Midbrain (tissue), 1 donor: ENCODE measurements around the gene CDH19.

ENCODE experiments used
- DNase-seq: peaks from one replicate; lab custom pipeline; 2025; lab: John Stamatoyannopoulos, UW

Gene CDH19, protein sequence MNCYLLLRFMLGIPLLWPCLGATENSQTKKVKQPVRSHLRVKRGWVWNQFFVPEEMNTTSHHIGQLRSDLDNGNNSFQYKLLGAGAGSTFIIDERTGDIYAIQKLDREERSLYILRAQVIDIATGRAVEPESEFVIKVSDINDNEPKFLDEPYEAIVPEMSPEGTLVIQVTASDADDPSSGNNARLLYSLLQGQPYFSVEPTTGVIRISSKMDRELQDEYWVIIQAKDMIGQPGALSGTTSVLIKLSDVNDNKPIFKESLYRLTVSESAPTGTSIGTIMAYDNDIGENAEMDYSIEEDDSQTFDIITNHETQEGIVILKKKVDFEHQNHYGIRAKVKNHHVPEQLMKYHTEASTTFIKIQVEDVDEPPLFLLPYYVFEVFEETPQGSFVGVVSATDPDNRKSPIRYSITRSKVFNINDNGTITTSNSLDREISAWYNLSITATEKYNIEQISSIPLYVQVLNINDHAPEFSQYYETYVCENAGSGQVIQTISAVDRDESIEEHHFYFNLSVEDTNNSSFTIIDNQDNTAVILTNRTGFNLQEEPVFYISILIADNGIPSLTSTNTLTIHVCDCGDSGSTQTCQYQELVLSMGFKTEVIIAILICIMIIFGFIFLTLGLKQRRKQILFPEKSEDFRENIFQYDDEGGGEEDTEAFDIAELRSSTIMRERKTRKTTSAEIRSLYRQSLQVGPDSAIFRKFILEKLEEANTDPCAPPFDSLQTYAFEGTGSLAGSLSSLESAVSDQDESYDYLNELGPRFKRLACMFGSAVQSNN

DNA sequence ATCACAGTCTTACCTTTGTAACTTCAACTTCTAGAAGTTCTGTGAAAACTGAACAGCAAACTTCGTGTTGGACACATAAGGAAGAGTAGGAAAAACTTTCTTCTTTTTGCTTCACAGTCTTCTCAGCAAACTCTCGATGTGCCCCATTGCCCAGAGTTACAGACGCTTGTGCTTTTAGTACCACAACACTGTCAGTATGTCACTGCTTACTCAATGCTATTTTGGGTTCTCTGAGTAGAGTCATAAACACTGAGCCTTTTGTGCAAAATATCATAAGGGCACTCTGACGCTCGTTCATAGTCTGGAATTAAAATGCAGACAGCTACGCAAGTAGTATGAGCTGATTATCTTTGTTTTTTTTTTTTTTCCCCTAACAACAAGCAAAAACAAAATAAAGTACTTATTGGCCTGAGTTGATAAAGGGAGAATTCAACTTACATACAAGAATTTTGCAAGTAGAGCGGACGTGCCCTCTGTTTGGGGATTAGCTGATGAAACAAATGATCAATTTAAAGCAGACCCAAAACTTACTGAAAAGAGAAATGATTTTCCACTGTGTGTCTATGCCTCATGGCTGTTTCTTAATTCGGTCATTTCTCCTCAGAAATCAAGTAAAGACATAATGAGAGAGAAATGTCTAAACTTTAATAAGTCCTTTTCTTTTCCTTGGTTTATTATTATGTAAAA lies at the start of gene CDH19:
Gene CDH19 (minus strand): TSS at position 150 of the 687 bp plus-strand sequence. CDS start 31,886 bp downstream, outside the sequence.
- DNase-seq = peak; percentile 80

DNA sequence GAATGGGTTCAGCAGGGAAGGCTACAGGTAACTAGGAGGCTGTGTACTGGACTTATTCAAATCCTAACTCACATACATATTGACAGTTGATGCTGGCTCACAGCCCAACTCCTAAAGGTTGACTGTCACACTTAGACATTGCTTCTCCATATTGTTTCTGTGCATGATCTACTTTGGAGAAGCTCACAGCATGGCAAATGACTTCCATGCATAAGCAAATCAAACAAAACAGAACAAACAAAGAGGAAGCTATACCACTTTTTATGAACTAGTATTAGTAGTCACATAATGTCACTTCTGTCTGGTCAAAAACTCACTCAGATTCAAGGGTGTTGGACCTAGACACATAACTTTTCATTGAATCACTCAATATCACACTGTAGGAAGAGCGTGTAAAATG lies 43.8 kb upstream of the CDH19 start:
- no peak for DNase-seq

DNA sequence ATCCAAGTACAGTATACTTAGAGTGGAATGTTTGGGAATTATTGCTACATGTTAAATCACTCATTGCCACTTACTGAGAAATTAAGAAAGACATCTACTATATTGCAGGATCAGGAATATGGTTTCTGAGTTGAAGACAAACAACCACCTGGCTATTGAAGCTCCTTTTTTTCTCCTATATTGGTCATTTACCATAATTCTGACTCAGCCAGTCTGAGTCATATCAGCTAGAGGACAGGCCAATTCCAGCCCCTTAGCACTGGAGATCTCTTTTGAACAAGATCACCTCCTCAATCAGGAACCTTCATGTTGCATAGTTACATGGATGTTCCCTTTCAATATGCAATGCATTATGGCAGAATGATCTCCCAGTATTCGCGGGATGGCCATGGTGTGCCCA lies 42.7 kb upstream of the CDH19 start:
- no peak for DNase-seq

DNA sequence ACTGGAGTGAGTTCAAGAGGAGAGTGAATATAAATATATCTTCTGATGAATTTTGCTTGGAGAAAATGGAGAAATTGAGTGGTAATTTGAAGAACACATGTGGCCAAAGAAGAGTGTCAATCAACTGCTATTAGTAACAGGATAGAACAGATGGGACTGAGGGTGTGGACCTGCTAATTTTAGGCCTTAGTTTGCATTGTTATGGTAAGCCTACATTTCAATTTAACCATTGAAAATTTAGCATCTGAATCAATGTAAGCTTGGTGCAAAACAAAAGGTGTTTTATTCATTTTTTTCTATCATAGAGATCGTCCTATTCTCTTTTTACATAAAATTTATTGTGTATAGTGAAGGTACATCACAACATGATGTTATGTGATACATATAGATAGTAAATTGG lies 42.1 kb upstream of the CDH19 start:
- no peak for DNase-seq

DNA sequence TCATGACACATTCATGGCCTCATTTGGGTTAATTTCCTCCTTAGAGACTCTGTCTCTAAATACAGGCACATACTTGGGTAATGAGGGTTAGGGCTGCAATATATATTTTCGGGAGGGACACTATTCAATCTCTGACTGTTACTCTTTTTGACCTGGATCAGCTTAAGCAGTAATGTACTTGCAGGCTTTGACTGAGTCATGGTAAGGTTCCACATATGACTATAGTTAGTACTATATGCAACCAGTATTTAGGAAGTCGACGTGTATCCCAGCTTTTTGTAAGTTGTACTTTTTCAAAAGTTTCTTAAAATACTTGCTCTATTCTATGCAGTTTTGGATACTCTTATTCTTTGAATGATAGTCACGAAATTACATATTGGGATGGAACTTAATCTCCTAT lies 37.2 kb upstream of the CDH19 start:
- no peak for DNase-seq

DNA sequence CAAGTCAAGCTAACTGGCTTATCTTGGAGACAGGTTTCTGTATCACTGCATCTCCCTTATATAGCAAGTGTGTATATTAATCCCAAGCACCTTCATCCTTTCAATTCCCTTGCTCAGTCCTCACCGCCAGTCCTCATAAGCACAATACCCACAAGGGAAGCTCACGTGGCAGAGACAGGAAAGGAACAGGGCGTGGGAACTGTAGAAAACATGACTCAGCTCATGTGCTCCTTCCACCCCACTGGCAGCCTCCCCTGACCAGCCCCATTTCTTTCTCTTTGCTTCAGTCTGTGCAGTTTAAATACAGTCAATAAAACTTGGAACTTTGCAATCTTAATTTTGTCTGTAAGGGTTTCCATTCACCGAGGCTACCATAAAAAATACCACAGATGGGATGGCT lies 36.5 kb upstream of the CDH19 start:
- no peak for DNase-seq

DNA sequence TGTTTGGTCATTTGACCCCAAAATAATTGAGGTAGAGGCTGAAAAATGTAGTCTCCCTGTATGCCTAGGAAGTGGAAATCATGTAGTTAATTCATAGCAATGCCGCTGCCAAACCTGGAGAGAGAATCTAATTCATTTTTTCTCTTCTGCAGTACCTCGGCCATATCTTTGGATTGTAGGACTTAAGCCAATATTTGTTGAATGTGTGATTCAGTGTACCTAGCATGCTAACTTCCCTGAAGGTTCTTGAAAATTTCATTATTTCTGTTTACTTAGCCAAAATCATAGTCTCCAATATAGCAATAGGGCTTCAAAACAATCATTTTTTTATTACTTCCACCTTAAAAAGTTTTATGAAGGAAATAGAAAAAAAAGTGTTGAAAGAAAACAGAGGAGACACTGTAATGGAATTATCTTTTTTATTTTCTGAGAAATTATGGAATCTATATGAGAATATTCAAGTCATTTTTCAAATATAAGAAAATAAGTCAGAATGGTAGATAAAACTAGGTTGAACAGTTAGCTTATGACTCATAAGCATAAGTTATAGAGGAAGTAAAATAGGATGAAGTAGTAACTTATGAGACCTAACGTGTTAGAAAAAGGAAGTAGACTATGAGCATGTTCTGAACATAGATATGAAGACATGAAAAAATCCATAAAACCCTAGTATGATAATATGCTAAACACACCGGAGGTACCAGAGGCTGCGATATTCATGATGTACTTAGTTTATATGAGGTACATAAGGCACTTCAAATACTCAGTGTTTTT lies 35.2 kb upstream of the CDH19 start:
- no peak for DNase-seq

DNA sequence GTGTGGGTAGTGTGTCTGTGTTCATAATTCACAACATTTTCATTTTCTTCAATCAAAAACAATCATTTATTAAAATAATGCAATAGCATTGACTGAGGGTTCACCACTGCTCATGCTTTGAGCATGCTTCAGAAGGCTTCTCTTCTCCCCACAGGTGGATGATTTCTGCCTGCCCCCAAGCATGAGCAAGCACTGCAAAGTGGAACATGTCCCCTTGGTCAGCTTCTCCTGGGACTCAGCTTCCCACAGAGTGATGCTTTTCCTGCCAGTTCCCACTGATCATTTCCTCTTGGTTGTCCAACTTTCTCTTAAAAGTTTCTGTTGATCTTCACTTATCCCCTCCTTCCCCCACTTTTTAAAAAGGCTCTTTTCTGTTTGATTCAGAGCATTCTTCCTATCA lies 31.5 kb upstream of the CDH19 start:
- DNase-seq = no peak

DNA sequence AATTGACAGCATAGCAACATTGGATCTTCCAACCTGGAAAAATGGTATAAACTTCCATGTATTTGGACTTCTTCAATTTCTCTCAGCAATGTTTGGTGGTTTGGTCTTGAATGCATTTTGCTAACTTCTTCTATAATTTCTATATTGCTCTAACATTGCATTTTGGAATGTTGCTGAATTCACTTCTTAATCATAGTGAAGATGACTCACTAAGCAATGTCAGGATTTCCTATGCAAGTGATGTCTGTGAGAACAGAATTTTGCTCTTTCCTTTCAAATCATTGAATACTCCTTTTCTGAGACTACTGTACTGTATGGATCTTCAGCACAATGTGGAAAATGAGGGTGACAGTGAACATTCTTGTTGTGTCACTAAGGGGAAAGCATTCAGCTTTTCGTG lies 28.9 kb upstream of the CDH19 start:
- DNase-seq = no peak

DNA sequence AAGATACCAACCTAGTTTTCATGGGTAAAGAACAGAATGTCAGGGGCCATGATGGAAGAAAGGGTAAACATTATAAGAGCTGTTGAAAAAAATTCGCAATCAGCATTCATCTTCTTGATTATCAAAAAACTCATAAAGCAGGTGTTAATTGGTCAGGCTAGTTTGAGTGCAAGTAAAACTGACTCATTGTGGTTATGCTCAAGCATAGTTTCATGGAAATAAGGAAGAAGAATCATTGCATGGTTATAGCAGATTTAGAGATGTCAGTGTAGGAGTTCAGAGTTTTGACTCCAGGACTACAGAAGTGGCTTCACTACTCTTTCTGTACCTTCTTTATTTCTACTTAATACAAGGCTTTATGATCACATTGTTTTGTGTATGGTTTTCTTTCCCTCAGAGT lies 26.9 kb upstream of the CDH19 start:
- no peak for DNase-seq

DNA sequence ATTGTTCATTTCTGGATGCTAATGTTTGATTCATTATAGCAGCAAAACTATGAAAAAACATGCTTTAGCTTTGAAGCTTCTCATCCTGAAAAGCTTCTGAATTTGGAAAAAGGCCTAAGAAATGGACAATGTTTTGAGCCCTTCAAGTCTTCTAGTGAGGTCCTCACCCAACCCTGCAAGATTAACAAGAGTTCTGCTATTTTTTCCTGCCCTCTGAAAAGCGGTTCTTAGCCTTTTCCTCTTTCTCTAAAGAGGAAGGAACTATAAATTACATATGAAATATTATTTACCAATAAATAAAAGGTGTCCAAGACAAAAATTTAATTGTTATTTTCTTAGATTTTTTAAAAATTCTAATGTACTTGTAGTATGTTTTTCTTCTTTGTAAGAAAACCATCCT lies 19.9 kb upstream of the CDH19 start:
- DNase-seq = no peak

DNA sequence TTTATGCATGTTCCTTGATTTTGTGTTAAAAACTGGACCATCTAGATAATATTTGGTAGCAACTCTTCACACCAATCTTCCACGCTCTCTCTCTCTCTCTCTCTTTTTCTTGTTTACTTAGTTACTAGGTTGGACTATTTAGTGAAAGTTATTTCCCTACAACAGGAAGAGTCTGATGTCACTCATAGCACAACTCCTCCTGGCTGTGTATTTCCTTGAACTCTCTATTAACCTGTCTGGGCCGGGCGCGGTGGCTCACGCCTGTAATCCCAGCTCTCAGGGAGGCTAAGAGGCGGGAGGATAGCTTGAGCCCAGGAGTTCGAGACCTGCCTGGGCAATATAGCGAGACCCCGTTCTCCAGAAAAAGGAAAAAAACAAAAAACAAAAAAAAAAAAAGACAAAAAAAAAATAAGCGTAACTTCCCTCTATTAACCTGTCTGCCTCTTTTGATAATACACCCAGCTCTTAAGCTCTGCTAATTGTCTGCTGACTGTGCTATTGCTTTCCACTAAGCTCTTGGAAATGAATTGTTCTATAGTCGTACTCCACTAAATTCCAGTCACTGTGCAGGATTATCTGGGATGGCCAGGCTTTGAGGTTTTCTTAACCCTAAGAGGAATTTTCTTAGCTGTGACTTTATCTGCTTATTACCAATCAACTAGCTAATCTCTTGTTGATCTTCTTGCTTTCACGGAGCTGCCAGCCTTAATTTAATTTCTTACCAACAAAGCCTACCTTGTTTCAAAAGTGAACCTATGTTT lies 18.1 kb upstream of the CDH19 start:
- no peak for DNase-seq

DNA sequence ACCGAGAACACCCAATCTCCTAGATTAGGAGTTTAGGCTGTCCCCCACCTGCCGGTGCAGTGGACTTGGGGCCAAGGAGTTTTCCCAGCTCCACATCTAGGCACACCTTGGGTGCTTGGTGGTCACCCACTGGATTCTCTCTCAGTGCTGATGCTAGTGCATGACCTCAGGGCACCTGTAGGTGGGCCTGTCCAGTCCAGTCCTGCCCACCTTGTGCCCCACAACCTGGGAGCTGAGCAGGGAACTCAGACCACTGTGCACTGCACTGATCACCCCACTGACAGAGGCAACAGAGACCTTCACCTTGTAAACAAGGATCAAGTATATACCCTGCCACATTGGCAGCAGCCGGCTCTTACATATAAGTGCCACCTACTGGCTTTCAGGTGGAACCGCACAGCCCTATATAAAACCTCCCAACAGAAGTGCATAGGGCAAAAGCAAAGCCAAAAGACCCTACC lies 12.7 kb upstream of the CDH19 start:
- DNase-seq = peak; percentile 11

DNA sequence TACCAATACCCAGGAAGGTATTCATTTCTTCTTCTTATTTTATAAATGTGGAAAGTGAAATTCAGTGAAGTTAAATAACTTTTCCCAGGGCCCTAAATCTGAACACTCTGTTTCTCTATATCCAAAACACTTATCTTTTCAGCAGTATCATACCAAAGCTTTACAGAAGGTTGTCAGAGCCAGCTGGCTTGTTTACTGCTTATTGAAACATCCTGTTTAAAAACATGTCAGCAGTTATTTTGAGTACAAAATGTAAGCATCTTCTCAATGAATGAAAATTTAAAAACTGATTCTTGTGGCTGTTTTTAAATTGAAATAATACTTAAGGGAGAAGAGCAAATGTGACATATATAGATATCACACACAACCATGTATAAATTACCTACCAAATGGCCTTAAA lies 11.3 kb upstream of the CDH19 start:
- DNase-seq = no peak

DNA sequence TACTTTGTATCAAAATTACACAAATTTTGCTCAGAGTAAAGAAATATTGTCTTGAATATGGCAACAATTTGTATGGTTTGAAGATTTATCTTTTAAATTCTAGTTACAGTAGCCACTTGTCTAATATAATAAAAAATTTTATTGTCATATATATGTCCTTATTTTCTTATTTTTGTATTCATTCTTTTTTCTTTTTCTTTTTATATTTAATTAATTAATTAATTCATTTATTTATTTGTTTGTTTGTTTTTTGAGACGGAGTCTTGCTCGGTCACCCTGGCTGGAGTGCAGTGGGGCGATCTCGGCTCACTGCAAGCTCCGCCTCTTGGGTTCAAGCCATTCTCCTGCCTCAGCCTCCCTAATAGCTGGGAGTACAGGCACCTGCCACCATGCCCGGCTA lies 3.7 kb upstream of the CDH19 start:
- DNase-seq = no peak

DNA sequence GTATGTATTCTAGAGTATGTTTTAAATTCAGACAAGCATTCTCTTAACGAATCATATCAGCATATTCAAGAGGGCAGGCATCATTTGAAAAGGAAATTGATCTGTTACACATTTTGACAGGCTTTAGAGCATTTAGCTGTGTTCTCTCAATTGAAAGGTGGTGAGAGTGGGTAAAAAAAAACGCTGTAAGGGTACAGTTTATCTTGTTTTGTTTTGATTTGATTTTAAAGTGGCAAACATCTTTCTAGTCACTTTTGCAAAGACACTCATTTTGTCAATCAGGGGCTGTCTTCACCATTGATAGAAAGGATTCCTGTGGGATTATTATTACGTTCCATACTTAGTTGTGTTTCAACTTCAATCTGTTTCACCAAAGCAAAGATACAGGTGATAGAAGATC lies 2.2 kb downstream of the CDH19 start:
- DNase-seq = peak; percentile 24

DNA sequence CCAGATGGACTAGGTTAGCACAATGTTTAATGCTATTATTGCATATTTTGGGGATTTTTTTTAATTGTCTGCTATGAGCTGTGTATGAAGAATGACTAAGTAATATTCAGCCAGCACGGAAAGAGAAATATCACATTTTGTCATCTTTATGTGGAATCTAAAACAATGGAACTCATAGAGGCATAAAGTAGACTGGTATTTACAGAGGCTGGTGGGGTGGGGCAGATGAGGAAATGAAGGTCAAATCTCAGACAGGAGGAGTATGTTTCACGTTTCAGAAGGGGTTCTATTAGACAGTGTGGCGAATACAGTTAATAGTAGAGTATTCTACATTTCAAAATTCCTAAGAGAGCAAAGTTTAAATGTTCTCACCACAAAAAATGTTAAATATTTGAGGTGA lies 4.7 kb downstream of the CDH19 start:
- no peak for DNase-seq

DNA sequence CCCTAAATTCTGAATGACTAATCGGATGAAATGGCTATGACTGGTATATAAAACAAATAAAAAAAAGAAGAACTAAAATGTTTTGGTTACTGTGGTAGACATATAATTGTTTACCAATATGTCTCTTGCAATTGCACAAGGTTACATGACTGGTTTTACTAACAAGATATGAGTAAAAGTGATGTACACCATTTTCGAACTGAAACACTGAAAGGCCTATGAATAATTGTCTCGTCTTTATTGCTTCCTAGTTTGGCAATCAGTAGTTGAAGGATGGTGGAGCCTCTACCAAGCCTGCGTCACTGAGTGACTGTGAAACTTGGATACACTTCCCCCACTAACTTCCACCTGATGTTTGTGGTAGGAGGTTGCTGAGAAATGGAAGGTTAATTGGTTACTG lies 16.5 kb downstream of the CDH19 start:
- no peak for DNase-seq

DNA sequence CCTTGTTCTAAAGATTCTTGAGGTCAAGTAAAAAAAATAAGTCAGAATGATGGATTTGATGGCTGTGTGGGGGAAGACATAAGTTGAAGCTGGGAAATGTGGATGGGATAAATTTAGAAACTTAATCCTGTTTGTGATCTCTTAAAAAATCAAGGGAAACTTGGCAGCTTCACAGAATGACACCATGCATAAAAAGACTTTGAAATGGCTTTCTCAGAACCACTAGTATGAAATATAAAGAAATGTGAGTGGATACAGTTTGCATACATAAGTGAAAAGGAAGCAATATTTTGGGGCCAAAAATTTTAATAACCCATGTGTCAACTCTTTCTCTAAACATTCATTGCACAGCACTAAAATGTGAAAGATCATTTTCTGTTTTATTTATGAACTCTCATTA lies 21.7 kb downstream of the CDH19 start:
- DNase-seq = no peak

DNA sequence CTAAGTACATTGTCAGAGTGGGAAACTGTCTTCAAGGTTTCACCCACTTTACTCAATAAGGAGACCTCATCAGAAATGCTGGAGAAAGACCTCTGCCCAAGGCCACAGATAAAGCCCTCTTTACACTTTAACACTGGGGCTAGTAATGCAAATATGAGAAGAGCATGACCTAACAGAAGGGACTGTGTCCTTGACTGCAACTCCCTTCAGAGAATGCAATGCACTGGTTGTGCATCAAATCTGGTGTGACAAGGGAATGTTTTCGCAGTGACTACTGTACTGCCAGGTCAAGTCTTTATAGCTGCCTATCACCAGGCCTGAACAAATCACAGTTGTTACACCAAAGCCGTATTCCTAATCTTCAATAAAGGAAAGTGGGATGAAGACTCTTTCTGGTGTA lies 28.6 kb downstream of the CDH19 start:
- DNase-seq = no peak

DNA sequence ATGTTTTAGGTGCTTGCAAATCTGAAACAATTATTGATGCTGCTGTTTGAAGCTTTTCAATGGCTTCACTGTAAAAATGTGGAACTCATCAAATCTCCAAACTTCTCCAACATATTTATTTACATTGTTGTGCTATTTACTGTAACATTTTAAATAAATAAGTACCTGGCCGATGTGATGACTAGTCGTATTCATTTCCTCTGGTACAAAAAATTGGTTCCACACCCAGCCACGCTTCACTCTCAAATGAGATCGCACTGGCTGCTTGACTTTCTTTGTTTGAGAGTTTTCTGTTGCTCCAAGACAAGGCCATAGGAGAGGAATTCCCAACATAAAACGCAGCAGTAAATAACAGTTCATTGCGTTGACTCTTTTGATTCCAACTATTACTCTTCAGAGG lies 32.0 kb downstream of the CDH19 start:
- peak; percentile 44 for DNase-seq
